GM12878 (cell line): ENCODE data around the gene CCSER2. TPM values are rescaled to one million over a fixed set of nuclear protein-coding genes. Genes with fewer than 3 reads are reported as not detected.

Source experiments
- ATAC-seq: fragments of 200-7000 bp; cut with Tn5 transposase; 3 replicates; pipeline ENCODE4 v1.9.1; 2020; ENCODE audit warnings: mild to moderate bottlenecking, moderate library complexity
- BruUV-seq: library from RNA; stranded (reverse); fragments of 400-500 nt; replicated peaks from 2 replicates; lab custom pipeline; 2021; lab: Mats Ljungman, UMichigan
- CTCF ChIA-PET: fragments of 300-600 bp; sonication (Branson Sonifier 250); formaldehyde crosslinking; extraction: SDS; loops from one replicate; lab custom pipeline; 2021; ENCODE audit warnings: inconsistent platforms; lab: Yijun Ruan, JAX
- POLR2A ChIA-PET: fragments of 350-600 bp; formaldehyde crosslinking; extraction: SDS; loops from one replicate; lab custom pipeline; 2021; ENCODE audit warnings: inconsistent platforms; lab: Charles Lee
- RAD21 ChIA-PET: fragments of 300-600 bp; sonication (Branson Sonifier 250); formaldehyde crosslinking; loops from one replicate; lab custom pipeline; 2023; ENCODE audit warnings: antibody characterized with exemption; ENCODE audit not compliant: unreplicated experiment; lab: Charles Lee
- SMC1A ChIA-PET: fragments of 300-600 bp; sonication (Branson Sonifier 250); formaldehyde crosslinking; loops from one replicate; lab custom pipeline; 2023; ENCODE audit not compliant: unreplicated experiment, uncharacterized antibody; lab: Charles Lee
- DNase-seq: peaks from one replicate; pipeline ENCODE4 v3.0.0-alpha.2; 2011; ENCODE audit warnings: low read depth, low spot score
- FAIRE-seq: peaks from 3 replicates; lab custom pipeline; 2011; peaks lifted over from hg19 to GRCh38; lab: Jason Lieb, UNC
- H2AFZ ChIP-seq: 2 replicates; pipeline ENCODE4 v1.6.0; 2011; ENCODE audit warnings: low read depth, low read length, control low read depth; ENCODE audit not compliant: control insufficient read depth
- H3K27ac ChIP-seq: 2 replicates; pipeline ENCODE4 v1.5.1; 2011; ENCODE audit warnings: control low read depth; ENCODE audit not compliant: control insufficient read depth, insufficient read depth
- H3K27me3 ChIP-seq, 2 experiments: replicated peaks in 1 of 2; 2 replicates each; pipeline versions ENCODE4 v1.6.0 to v1.6.1; 2011; ENCODE audit warnings: low read length in 1 of 2; ENCODE audit not compliant: control insufficient read depth in 2 of 2, insufficient read depth in 2 of 2
- H3K36me3 ChIP-seq, 2 experiments: 2 replicates each; pipeline ENCODE4 v1.5.1; 2011; ENCODE audit warnings: low read length in 1 of 2; ENCODE audit not compliant: control insufficient read depth in 2 of 2, insufficient read depth in 2 of 2
- H3K4me1 ChIP-seq: 2 replicates; pipeline ENCODE4 v1.6.1; 2011; ENCODE audit warnings: mild to moderate bottlenecking, low read length, moderate library complexity, mixed read lengths; ENCODE audit not compliant: control insufficient read depth, insufficient read depth
- H3K4me2 ChIP-seq: 2 replicates; pipeline ENCODE4 v1.6.0; 2011; ENCODE audit warnings: control low read depth; ENCODE audit not compliant: control insufficient read depth, insufficient read depth
- H3K4me3 ChIP-seq: fragments of 200-600 bp; sonication (generic); 2 replicates; pipeline ENCODE4 v1.5.1; 2016
- H3K79me2 ChIP-seq: 2 replicates; pipeline ENCODE4 v1.6.0; 2011; ENCODE audit warnings: low read length; ENCODE audit not compliant: control insufficient read depth, insufficient read depth
- H3K9ac ChIP-seq: 2 replicates; pipeline ENCODE4 v1.8.0; 2011; ENCODE audit warnings: low read length, control low read depth, mixed read lengths; ENCODE audit not compliant: control insufficient read depth, insufficient read depth
- H3K9me3 ChIP-seq: replicated peaks from 3 replicates; pipeline ENCODE4 v1.5.1; 2011; ENCODE audit warnings: mild to moderate bottlenecking, low read length; ENCODE audit not compliant: control insufficient read depth, insufficient read depth
- H4K20me1 ChIP-seq: 2 replicates; pipeline ENCODE4 v1.6.0; 2011; ENCODE audit not compliant: control insufficient read depth, insufficient read depth
- BRCA1 ChIP-seq: IDR thresholded peaks from 2 replicates; pipeline ENCODE4 v1.6.1; 2011; ENCODE audit warnings: low read depth, low read length, improper control_type of control experiment
- CEBPZ ChIP-seq: fragments of 150-350 bp; IDR thresholded peaks from 2 replicates; pipeline ENCODE4 v1.6.1; 2016; ENCODE audit warnings: low read depth, low read length
- DPF2 ChIP-seq: fragments of 450-650 bp; IDR thresholded peaks from 2 replicates; pipeline ENCODE4 v1.6.1; 2017; ENCODE audit warnings: mild to moderate bottlenecking
- HCFC1 ChIP-seq: fragments of 150-350 bp; IDR thresholded peaks from 2 replicates; pipeline ENCODE4 v1.6.1; 2014; ENCODE audit warnings: low read length
- HSF1 ChIP-seq: fragments of 150-350 bp; IDR thresholded peaks from 2 replicates; pipeline ENCODE4 v1.6.1; 2014; ENCODE audit warnings: mild to moderate bottlenecking, low read depth, low read length
- MAX ChIP-seq: IDR thresholded peaks from 2 replicates; pipeline ENCODE4 v1.6.1; 2012; ENCODE audit warnings: low read depth, low read length, improper control_type of control experiment
- NR2C1 ChIP-seq: fragments of 450-650 bp; IDR thresholded peaks from 2 replicates; pipeline ENCODE4 v1.6.1; 2017; ENCODE audit warnings: antibody characterized with exemption, mild to moderate bottlenecking, moderate library complexity
- NR2F1 ChIP-seq: fragments of 450-650 bp; conservative IDR thresholded peaks from 2 replicates; pipeline ENCODE4 v1.6.1; 2017; ENCODE audit warnings: mild to moderate bottlenecking
- PRDM15 ChIP-seq: fragments of 450-650 bp; formaldehyde crosslinking; IDR thresholded peaks from 2 replicates; pipeline ENCODE4 v1.4.0; 2020; ENCODE audit warnings: mild to moderate bottlenecking, moderate library complexity
- RB1 ChIP-seq: fragments of 450-650 bp; formaldehyde crosslinking; IDR thresholded peaks from 2 replicates; pipeline ENCODE4 v1.6.1; 2017; ENCODE audit warnings: mild to moderate bottlenecking, borderline replicate concordance
- RUNX3 ChIP-seq: IDR thresholded peaks from 2 replicates; pipeline ENCODE4 v1.6.1; 2012; ENCODE audit warnings: low read length, inconsistent platforms
- SMARCA5 ChIP-seq: fragments of 450-650 bp; IDR thresholded peaks from 2 replicates; pipeline ENCODE4 v1.6.1; 2017; ENCODE audit warnings: mild to moderate bottlenecking
- SRF ChIP-seq, 2 experiments: IDR thresholded peaks; 2 replicates each; pipeline ENCODE4 v1.6.1; 2011; ENCODE audit warnings: low read depth in 2 of 2, low read length in 2 of 2, mild to moderate bottlenecking in 1 of 2, moderate library complexity in 1 of 2
- SUZ12 ChIP-seq: fragments of 200-600 bp; sonication (generic); IDR thresholded peaks from one replicate; pipeline ENCODE4 v1.6.1; 2018; ENCODE audit warnings: antibody characterized with exemption, mild to moderate bottlenecking; ENCODE audit not compliant: unreplicated experiment
- WRNIP1 ChIP-seq: IDR thresholded peaks from 2 replicates; pipeline ENCODE4 v1.6.1; 2011; ENCODE audit warnings: low read depth, low read length, improper control_type of control experiment, borderline replicate concordance
- ZNF217 ChIP-seq: fragments of 450-650 bp; IDR thresholded peaks from 2 replicates; pipeline ENCODE4 v1.6.1; 2017; ENCODE audit warnings: antibody characterized with exemption, mild to moderate bottlenecking
- ZZZ3 ChIP-seq: IDR thresholded peaks from 2 replicates; pipeline ENCODE4 v1.6.1; 2011; ENCODE audit warnings: low read depth; ENCODE audit not compliant: control insufficient read depth, insufficient read length
- in situ Hi-C: fragments of 300-500 bp; cut with MboI; formaldehyde crosslinking; loops from 9 replicates; pipeline ENCODE4 v1.14.3; 2018; ENCODE audit warnings: mixed read lengths
- intact Hi-C: fragments of 100-400 bp; cut with micrococcal nuclease; formaldehyde crosslinking; loops from one replicate; pipeline ENCODE4 v1.14.2; 2022; ENCODE audit not compliant: unreplicated experiment
- polyA plus RNA-seq, 11 experiments: library from polyadenylated mRNA; depleted of rRNA in 4 of 11; unstranded in 6 of 11; stranded (reverse) in 5 of 11; fragments of >200 nt; fragmentation: Nextera tagmentation in 4 of 11; fragmentation: Illumina TruSeq in 1 of 11; extraction: Ambion mirVana in 4 of 11; extraction: Trizol in 1 of 11; gene quantifications; 1 replicate in 1 of 11; 2 replicates in 10 of 11; pipeline versions ENCODE4 v1.2.1 to v1.2.3, GENCODE V29; 2011 to 2016; ENCODE audit warnings: inconsistent platforms in 2 of 11, missing spikeins in 2 of 11, low read depth in 1 of 11
- total RNA-seq, 4 experiments: library from RNA; depleted of rRNA in 3 of 4; stranded (reverse); fragments of >200 nt in 3 of 4; fragmentation: Illumina TruSeq in 1 of 4; extraction: Trizol in 1 of 4; gene quantifications; 2 replicates each; pipeline versions ENCODE4 v1.2.1 to v1.2.3, GENCODE V29; 2013 to 2021

Gene CCSER2
- total and polyA plus RNA-seq, 10 of the 15 experiments (the other 5 are each of a cell fraction or from before 2014, with no cell fraction given), result 4.7 to 18.8 (median 13.2) TPM

DNA sequence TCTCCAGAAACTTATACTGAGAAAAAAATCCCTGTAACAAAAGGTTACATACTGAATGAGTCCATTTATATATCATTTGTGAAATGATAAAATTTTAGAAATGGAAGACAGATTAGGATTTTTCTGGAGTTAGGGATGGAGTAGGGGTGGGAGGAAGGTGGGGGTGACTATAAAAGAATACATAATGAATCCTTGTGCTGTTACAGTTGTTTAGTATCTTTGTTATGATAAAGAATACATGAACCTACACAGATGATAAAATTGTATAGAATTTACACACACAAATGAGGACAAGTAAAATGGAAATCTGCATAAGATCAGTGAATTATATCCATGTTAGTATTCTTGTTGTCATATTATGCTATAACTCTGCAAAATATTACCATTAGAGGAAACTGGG lies 41.7 kb upstream of the CCSER2 start:
- DNase-seq, result no peak
- POLR2A ChIA-PET, result no interaction called here
- Histone ChIP-seq H4K20me1 (no peaks in the 10 kb centered on the region), H3K4me1 (no peaks in the 10 kb centered on the region), H3K27ac (no peak overlapping the region), H3K4me3 (no peak overlapping the region), H3K27me3 (no peaks in the 10 kb centered on the region; a peak in 1 of 4 replicates), H3K9me3 (no peaks in the 10 kb centered on the region), H3K9ac (no peak overlapping the region), H2AFZ (no peak overlapping the region), H3K36me3 (no peaks in the 10 kb centered on the region), H3K4me2 (no peak overlapping the region), H3K79me2 (no peaks in the 10 kb centered on the region)
- ATAC-seq, result no peak
- RAD21 ChIA-PET, result no interaction called here
- TF ChIP-seq NR2C1 (no peak), HSF1 (no peak), SRF (IDR thresholded peaks at IDR 0.05; ENCODE audit: low read depth in 2 of 2, low read length in 2 of 2) (no peak), NR2F1 (no peak), PRDM15 (no peak), DPF2 (no peak), RUNX3 (no peak), MAX (no peak), SUZ12 (no peak), ZZZ3 (no peak), BRCA1 (no peak), SMARCA5 (no peak), ZNF217 (no peak), WRNIP1 (no peak), CEBPZ (no peak), RB1 (no peak), HCFC1 (no peak)
- FAIRE-seq, result no peak
- CTCF ChIA-PET, result interaction anchor here (1.8 kb wide), 1 partner anchor 254 kb away, joined by 4 read pairs; no protein-coding TSS in a partner anchor
- SMC1A ChIA-PET, result interaction anchor here (0.6 to 0.8 kb wide), 2 partner anchors 9 to 260 kb away, joined by 4 to 5 read pairs; no protein-coding TSS in a partner anchor
- no TSS peak for BruUV-seq
- intact Hi-C loops, result no loop called here
- in situ Hi-C loops, result no loop called here
